A549 (cell line): Measurements from ENCODE around the gene CACNA1F.

Experiments
- CTCF ChIP-seq: fragments of >200 bp; sonication (Bioruptor Twin); formaldehyde crosslinking; IDR thresholded peaks from 3 replicates; pipeline ENCODE4 v1.5.1; 2016
- TF ChIP-seq, protein P1 (sequence below): IDR thresholded peaks from 2 replicates; pipeline ENCODE4 v1.6.1; 2012

- TF ChIP-seq CTCF: no peak
- TF ChIP-seq, protein P1, sequence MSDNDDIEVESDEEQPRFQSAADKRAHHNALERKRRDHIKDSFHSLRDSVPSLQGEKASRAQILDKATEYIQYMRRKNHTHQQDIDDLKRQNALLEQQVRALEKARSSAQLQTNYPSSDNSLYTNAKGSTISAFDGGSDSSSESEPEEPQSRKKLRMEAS: no peak
Measured at GRCh38 chrX:49231333-49232000, 1.7 kb downstream of the CACNA1F start.
